Fibroblast of mammary gland (primary cell): ENCODE data around the gene PRORP.

Experiments
- DNase-seq: peaks from one replicate; pipeline ENCODE4 v3.0.0-alpha.2; 2010; ENCODE audit warnings: low read depth
- H3K4me3 ChIP-seq: 2 replicates; pipeline ENCODE4 v1.5.1; 2011; ENCODE audit warnings: low read depth, mild to moderate bottlenecking, low read length, moderate library complexity; ENCODE audit not compliant: control insufficient read depth
- TF ChIP-seq, protein P1 (sequence below): conservative IDR thresholded peaks from 2 replicates; pipeline ENCODE4 v1.5.1; 2011; ENCODE audit warnings: low read depth, low read length, inconsistent platforms; ENCODE audit not compliant: control insufficient read depth, insufficient read depth

The PRORP gene

DNA sequence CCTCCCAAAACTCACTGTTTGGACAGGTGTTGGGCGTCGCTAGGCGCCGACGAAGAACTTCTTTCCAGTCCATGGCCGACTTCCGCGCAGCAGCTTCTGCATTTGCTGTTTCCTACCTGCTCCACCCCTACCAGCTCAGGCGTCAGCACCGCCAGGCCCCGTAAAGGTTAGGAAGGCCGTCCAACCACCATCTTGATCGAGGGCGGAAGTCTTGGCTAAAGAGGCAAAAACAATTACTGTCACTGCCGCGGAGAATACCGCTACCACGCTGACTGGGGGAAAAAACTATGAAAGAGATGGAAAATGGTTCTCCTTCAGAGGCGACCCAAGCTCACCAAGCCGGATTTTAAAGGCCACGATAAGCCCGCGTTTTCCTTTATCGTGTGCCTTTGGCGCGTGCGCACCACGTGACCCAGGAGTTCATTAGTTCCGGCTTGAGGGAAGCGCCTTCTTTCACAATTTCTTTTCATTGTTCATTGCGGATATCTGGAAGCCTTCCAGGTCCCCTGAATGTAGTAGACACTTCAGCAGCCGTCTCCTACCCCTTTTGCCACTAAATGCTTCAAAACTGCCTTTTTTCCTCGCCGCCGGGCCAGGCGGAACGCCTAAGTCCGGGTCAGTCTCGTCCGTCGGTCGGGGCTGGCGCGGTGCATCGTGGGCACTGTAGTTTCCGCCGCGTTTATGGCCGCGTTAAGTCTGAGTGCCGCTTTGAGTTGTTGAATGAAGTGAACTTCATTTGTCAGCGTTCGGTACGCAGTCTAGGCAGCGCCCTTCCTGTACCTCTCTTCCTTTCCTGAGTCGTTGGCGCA is at the start of gene PRORP, which contains the start of gene PPP2R3C:
TSS of gene PRORP (plus strand) at position 666 of the 809 bp plus-strand sequence. CDS start 694 bp downstream, outside the sequence.
TSS of gene PPP2R3C (minus strand) at position 104 of the 809 bp plus-strand sequence. CDS start at position 73, 31 bp downstream.
- H3K4me3 ChIP-seq = peak within 1 kb of the TSS; percentile 97
- TF ChIP-seq, protein P1, sequence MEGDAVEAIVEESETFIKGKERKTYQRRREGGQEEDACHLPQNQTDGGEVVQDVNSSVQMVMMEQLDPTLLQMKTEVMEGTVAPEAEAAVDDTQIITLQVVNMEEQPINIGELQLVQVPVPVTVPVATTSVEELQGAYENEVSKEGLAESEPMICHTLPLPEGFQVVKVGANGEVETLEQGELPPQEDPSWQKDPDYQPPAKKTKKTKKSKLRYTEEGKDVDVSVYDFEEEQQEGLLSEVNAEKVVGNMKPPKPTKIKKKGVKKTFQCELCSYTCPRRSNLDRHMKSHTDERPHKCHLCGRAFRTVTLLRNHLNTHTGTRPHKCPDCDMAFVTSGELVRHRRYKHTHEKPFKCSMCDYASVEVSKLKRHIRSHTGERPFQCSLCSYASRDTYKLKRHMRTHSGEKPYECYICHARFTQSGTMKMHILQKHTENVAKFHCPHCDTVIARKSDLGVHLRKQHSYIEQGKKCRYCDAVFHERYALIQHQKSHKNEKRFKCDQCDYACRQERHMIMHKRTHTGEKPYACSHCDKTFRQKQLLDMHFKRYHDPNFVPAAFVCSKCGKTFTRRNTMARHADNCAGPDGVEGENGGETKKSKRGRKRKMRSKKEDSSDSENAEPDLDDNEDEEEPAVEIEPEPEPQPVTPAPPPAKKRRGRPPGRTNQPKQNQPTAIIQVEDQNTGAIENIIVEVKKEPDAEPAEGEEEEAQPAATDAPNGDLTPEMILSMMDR = no peak
- peak; percentile 91 for DNase-seq

DNA sequence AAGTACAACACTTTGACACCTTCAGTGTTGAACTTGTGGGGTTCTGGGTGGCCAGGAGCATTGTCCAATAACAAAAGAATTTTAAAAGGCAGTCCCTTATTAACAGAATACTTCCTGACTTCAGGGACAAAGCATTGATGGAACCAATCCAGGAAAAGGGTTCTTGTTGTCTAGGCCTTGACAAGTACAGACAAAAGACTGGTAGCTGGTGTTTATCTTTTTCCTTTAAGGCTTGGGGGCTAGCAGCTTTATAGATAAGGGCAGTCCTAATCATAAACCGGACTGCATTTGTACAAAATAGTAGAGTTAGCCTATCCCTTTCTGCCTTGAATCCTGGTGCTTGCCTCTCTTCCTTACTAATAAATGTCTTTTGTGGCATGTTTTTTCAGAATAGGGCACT is 48.9 kb upstream of the PRORP start:
- H3K4me3 ChIP-seq = no peak overlapping the region
- TF ChIP-seq, protein P1 = no peak
- DNase-seq = no peak

DNA sequence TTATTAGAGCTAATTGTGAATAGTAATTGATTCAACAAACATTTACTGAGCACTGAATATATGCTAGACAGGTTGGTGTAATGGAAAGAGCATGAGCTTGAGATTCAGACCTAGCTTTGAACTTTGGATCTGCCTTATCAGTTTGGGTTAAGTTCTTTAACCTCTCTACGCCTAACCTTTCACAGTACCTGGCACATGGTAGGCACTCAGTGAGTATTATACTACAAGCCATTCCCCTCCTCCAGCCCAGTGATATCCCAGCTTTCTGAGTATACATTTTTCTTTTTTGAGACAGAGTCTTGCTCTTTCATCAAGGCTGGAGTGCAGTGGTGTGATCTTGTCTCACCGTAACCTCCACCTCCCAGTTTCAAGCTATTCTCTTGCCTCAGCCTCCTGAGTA is 44.3 kb upstream of the PRORP start:
- DNase-seq = no peak
- TF ChIP-seq, protein P1 = no peak
- H3K4me3 ChIP-seq = no peak overlapping the region

DNA sequence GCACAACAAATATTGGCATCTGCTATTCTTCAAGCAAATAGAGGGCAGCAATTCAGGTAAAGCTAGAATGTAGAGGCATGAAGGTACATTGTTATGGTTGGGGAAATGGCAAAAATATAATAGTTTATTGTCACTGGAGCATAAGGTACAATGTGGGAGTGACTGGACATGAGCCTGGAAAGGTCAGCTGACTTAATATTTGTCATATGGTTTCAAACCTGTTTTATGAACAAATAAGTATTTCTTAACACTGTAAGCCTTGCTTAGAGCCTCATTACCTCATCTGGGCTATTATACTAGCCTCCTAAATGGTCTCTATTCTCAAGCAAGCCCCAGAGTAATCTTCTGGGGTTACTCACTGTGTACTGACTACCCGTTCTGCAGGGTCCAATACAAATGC is 42.6 kb upstream of the PRORP start:
- TF ChIP-seq, protein P1 = no peak
- no peak overlapping the region for H3K4me3 ChIP-seq
- DNase-seq = no peak

DNA sequence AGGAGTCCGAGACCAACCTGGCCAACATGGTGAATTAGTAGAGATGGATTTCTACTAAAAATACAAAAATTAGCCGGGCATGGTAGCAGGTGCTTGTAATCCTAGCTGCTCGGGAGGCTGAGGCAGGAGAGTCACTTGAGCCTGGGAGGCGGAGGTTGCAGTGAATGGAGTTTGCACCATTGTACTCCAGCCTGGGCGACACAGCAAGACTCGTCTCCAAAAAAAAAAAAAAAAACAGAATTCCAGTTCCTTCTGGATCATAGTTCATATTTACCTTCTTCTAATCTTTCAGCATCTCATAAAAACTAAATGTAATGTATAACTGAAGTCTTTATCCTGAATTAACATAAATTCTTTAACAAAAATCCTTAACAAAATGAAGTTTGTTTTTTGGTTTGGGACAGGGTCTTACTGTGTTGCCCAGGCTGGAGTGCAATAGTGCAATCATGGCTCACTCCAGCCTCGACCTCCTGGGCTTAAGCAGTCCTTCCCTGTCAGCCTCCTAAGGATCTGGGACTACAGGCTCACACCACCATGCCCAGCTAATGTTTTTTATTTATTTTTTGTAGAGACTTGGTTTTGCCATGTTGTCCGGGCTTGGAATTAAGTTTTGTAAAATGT is 38.7 kb upstream of the PRORP start:
- no peak for DNase-seq
- TF ChIP-seq, protein P1 = no peak

DNA sequence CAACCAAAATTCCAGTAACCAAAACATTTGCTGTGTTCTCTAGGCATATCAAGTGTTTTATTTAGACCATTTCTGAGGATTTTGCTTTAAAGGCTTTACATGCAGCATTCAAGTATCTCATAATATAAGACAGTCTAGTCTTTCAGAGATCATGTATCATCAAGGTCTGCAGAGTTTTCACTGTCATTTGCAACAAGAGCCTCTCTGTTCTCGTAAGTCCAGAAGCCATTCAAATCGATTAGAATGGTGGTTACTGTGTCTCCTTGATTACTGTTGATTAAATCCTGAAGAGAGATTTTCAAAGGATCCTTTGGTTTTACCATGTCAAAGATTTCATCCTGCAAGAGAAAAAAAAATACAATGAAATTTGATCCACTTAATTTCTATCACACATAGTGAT is 36.9 kb upstream of the PRORP start:
- DNase-seq = no peak
- no peak overlapping the region for H3K4me3 ChIP-seq
- TF ChIP-seq, protein P1 = no peak

More for the DNA sequence above, 38.7 kb upstream of the PRORP start:
- no peak overlapping the region for H3K4me3 ChIP-seq
